HEK293 (cell line): ENCODE measurements around the gene TAS2R42.

Source experiments
- KLF8 ChIP-seq: fragments of 450-650 bp; formaldehyde crosslinking; IDR thresholded peaks from 2 replicates; pipeline ENCODE4 v1.5.1; 2016; ENCODE audit warnings: missing biosample characterization, missing genetic modification characterization
- MZF1 ChIP-seq: fragments of 450-650 bp; formaldehyde crosslinking; IDR thresholded peaks from 2 replicates; pipeline ENCODE4 v1.5.1; 2017; ENCODE audit warnings: missing biosample characterization, missing genetic modification characterization, borderline replicate concordance
- SALL2 ChIP-seq: fragments of 450-650 bp; formaldehyde crosslinking; IDR thresholded peaks from 2 replicates; pipeline ENCODE4 v1.5.0; 2017; ENCODE audit warnings: missing biosample characterization, mild to moderate bottlenecking, missing genetic modification characterization, borderline replicate concordance
- SP7 ChIP-seq: fragments of 450-650 bp; formaldehyde crosslinking; IDR thresholded peaks from 2 replicates; pipeline ENCODE4 v1.5.1; 2016; ENCODE audit warnings: missing biosample characterization, missing genetic modification characterization
- TCF7L2 ChIP-seq: IDR thresholded peaks from 2 replicates; pipeline ENCODE4 v1.6.1; 2011; ENCODE audit warnings: low read depth, mild to moderate bottlenecking, inconsistent platforms, low read length, moderate library complexity, borderline replicate concordance
- ZNF37A ChIP-seq: fragments of 450-650 bp; IDR thresholded peaks from 2 replicates; pipeline ENCODE4 v1.5.1; 2018; ENCODE audit warnings: missing biosample characterization, missing genetic modification characterization
- ZNF398 ChIP-seq: fragments of 450-650 bp; formaldehyde crosslinking; IDR thresholded peaks from 2 replicates; pipeline ENCODE4 v1.5.1; 2017; ENCODE audit warnings: missing biosample characterization, missing genetic modification characterization
- ZNF549 ChIP-seq: fragments of 450-650 bp; IDR thresholded peaks from 2 replicates; pipeline ENCODE4 v1.5.1; 2018; ENCODE audit warnings: missing biosample characterization, missing genetic modification characterization, mild to moderate bottlenecking, inconsistent platforms, moderate library complexity
- ZNF624 ChIP-seq: fragments of 450-650 bp; formaldehyde crosslinking; IDR thresholded peaks from 2 replicates; pipeline ENCODE4 v1.5.1; 2017; ENCODE audit warnings: missing biosample characterization, missing genetic modification characterization
- TF ChIP-seq, protein P1 (sequence below): fragments of 450-650 bp; formaldehyde crosslinking; IDR thresholded peaks from 2 replicates; pipeline ENCODE4 v1.5.1; 2016; ENCODE audit warnings: missing biosample characterization, missing genetic modification characterization
- TF ChIP-seq, protein P2 (sequence below): fragments of 450-650 bp; formaldehyde crosslinking; IDR thresholded peaks from 2 replicates; pipeline ENCODE4 v1.5.1; 2016; ENCODE audit warnings: missing biosample characterization, missing genetic modification characterization
- TF ChIP-seq, protein P3 (sequence below): fragments of 450-650 bp; formaldehyde crosslinking; IDR thresholded peaks from 2 replicates; pipeline ENCODE4 v1.5.1; 2017; ENCODE audit warnings: missing biosample characterization, missing genetic modification characterization
- TF ChIP-seq, protein P4 (sequence below): fragments of 450-650 bp; IDR thresholded peaks from 2 replicates; pipeline ENCODE4 v1.5.1; 2018; ENCODE audit warnings: missing biosample characterization, missing genetic modification characterization
- TF ChIP-seq, protein P5 (sequence below): fragments of 450-650 bp; formaldehyde crosslinking; IDR thresholded peaks from 2 replicates; pipeline ENCODE4 v1.5.1; 2016; ENCODE audit warnings: missing biosample characterization, missing genetic modification characterization, borderline replicate concordance

Gene TAS2R42

DNA sequence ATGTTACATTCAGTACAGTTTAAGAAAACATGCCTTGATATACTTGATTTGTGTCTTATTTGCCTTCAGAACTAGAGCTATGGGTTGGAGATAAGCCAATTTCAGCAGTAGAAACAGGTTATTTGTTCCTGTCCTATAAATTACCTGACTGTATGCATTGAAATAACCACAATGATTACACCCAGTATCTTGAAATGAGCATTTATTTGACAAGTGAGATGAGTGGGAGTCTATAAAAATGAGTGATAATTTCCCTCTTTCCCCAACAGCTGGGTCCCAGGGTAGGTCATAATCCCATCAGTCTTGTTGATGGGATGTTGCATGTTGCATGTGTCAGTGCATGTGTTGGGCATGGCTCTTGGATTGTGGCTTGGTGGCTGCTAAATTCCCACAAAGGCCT is 3.7 kb downstream of the TAS2R42 start (continued):
- TF ChIP-seq ZNF398 (tag by site-specific recombination) (peak; percentile 78), KLF8 (tag by site-specific recombination) (no peak), MZF1 (tag by site-specific recombination) (peak; percentile 85; the same call in 1 of the 2 replicates), SALL2 (tag by site-specific recombination) (no peak), TCF7L2 (no peak), ZNF37A (tag by site-specific recombination) (no peak), SP7 (tag by site-specific recombination) (no peak), ZNF624 (tag by site-specific recombination) (peak; percentile 46; the same call in 1 of the 2 replicates), ZNF549 (tag by site-specific recombination) (no peak)
- TF ChIP-seq, protein P1, sequence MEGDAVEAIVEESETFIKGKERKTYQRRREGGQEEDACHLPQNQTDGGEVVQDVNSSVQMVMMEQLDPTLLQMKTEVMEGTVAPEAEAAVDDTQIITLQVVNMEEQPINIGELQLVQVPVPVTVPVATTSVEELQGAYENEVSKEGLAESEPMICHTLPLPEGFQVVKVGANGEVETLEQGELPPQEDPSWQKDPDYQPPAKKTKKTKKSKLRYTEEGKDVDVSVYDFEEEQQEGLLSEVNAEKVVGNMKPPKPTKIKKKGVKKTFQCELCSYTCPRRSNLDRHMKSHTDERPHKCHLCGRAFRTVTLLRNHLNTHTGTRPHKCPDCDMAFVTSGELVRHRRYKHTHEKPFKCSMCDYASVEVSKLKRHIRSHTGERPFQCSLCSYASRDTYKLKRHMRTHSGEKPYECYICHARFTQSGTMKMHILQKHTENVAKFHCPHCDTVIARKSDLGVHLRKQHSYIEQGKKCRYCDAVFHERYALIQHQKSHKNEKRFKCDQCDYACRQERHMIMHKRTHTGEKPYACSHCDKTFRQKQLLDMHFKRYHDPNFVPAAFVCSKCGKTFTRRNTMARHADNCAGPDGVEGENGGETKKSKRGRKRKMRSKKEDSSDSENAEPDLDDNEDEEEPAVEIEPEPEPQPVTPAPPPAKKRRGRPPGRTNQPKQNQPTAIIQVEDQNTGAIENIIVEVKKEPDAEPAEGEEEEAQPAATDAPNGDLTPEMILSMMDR (tag by site-specific recombination), result no peak
- TF ChIP-seq, protein P2, sequence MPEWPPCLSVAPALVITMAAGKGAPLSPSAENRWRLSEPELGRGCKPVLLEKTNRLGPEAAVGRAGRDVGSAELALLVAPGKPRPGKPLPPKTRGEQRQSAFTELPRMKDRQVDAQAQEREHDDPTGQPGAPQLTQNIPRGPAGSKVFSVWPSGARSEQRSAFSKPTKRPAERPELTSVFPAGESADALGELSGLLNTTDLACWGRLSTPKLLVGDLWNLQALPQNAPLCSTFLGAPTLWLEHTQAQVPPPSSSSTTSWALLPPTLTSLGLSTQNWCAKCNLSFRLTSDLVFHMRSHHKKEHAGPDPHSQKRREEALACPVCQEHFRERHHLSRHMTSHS (tag by site-specific recombination), result peak; percentile 96
- TF ChIP-seq, protein P3, sequence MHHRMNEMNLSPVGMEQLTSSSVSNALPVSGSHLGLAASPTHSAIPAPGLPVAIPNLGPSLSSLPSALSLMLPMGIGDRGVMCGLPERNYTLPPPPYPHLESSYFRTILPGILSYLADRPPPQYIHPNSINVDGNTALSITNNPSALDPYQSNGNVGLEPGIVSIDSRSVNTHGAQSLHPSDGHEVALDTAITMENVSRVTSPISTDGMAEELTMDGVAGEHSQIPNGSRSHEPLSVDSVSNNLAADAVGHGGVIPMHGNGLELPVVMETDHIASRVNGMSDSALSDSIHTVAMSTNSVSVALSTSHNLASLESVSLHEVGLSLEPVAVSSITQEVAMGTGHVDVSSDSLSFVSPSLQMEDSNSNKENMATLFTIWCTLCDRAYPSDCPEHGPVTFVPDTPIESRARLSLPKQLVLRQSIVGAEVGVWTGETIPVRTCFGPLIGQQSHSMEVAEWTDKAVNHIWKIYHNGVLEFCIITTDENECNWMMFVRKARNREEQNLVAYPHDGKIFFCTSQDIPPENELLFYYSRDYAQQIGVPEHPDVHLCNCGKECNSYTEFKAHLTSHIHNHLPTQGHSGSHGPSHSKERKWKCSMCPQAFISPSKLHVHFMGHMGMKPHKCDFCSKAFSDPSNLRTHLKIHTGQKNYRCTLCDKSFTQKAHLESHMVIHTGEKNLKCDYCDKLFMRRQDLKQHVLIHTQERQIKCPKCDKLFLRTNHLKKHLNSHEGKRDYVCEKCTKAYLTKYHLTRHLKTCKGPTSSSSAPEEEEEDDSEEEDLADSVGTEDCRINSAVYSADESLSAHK (tag by site-specific recombination), result peak; percentile 50; the same call in 1 of the 2 replicates
- TF ChIP-seq, protein P4, sequence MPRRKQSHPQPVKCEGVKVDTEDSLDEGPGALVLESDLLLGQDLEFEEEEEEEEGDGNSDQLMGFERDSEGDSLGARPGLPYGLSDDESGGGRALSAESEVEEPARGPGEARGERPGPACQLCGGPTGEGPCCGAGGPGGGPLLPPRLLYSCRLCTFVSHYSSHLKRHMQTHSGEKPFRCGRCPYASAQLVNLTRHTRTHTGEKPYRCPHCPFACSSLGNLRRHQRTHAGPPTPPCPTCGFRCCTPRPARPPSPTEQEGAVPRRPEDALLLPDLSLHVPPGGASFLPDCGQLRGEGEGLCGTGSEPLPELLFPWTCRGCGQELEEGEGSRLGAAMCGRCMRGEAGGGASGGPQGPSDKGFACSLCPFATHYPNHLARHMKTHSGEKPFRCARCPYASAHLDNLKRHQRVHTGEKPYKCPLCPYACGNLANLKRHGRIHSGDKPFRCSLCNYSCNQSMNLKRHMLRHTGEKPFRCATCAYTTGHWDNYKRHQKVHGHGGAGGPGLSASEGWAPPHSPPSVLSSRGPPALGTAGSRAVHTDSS (tag by site-specific recombination), result no peak
- TF ChIP-seq, protein P5, sequence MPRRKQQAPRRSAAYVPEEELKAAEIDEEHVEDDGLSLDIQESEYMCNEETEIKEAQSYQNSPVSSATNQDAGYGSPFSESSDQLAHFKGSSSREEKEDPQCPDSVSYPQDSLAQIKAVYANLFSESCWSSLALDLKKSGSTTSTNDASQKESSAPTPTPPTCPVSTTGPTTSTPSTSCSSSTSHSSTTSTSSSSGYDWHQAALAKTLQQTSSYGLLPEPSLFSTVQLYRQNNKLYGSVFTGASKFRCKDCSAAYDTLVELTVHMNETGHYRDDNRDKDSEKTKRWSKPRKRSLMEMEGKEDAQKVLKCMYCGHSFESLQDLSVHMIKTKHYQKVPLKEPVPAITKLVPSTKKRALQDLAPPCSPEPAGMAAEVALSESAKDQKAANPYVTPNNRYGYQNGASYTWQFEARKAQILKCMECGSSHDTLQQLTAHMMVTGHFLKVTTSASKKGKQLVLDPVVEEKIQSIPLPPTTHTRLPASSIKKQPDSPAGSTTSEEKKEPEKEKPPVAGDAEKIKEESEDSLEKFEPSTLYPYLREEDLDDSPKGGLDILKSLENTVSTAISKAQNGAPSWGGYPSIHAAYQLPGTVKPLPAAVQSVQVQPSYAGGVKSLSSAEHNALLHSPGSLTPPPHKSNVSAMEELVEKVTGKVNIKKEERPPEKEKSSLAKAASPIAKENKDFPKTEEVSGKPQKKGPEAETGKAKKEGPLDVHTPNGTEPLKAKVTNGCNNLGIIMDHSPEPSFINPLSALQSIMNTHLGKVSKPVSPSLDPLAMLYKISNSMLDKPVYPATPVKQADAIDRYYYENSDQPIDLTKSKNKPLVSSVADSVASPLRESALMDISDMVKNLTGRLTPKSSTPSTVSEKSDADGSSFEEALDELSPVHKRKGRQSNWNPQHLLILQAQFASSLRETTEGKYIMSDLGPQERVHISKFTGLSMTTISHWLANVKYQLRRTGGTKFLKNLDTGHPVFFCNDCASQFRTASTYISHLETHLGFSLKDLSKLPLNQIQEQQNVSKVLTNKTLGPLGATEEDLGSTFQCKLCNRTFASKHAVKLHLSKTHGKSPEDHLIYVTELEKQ (tag by site-specific recombination), result no peak
